ENCODE data around the gene ADARB2.

DNA sequence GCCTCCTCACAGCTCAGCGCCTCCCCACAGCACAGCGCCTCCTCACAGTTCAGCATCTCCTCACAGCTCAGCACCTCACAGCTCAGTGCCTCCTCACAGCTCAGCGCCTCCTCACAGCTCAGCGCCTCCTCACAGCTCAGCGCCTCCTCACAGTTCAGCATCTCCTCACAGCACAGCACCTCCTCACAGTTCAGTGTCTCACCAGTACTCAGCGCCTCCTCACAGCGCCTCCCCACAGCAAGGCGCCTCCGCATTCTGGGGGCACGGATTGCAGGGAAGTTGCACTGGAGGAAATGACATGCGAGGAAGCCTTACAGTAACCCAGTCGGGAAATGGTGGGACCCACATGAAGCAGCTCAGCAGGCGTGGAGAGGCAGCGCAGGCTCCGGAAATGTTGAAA, 409.6 kb downstream of the ADARB2 start:
- TF ChIP-seq, protein P1, sequence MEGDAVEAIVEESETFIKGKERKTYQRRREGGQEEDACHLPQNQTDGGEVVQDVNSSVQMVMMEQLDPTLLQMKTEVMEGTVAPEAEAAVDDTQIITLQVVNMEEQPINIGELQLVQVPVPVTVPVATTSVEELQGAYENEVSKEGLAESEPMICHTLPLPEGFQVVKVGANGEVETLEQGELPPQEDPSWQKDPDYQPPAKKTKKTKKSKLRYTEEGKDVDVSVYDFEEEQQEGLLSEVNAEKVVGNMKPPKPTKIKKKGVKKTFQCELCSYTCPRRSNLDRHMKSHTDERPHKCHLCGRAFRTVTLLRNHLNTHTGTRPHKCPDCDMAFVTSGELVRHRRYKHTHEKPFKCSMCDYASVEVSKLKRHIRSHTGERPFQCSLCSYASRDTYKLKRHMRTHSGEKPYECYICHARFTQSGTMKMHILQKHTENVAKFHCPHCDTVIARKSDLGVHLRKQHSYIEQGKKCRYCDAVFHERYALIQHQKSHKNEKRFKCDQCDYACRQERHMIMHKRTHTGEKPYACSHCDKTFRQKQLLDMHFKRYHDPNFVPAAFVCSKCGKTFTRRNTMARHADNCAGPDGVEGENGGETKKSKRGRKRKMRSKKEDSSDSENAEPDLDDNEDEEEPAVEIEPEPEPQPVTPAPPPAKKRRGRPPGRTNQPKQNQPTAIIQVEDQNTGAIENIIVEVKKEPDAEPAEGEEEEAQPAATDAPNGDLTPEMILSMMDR (IDR thresholded peaks at IDR 0.05; ENCODE audit: poor library complexity): no peak
- TF ChIP-seq EZH2 (IDR thresholded peaks at IDR 0.05; ENCODE audit: borderline replicate concordance): no peak
- no peak for TF ChIP-seq EZH2phosphoT487 (IDR thresholded peaks at IDR 0.05; ENCODE audit: low read depth, severe bottlenecking, unreplicated experiment)

Data from hepatocyte (in vitro differentiated cells).